ENCODE results near the gene CCDC186. TPM values are rescaled to one million over a fixed set of nuclear protein-coding genes. Genes with fewer than 3 reads are reported as not detected.

CCDC186 gene
- total and polyA plus RNA-seq, 2 of the 8 experiments (the other 6 are each of a cell fraction or from before 2014, with no cell fraction given): 3.0 to 30.3 TPM

- Histone ChIP-seq H3K27ac (ENCODE audit: low read depth, low read length) (no peak overlapping the region), H2BK12ac (ENCODE audit: low read depth, low read length) (no peak overlapping the region), H2BK20ac (ENCODE audit: low read length) (no peak overlapping the region), H4K91ac (replicated peaks; ENCODE audit: insufficient read length, low read length) (no peak overlapping the region), H3K9ac (replicated peaks in 1 of 4; ENCODE audit: extremely low read depth in 1 of 4, low read depth in 3 of 4, low read length in 3 of 4) (no peak overlapping the region), H4K8ac (ENCODE audit: extremely low read depth, insufficient read depth, low read length) (no peak overlapping the region), H3K36me3 (ENCODE audit: control insufficient read depth in 2 of 4, insufficient read depth in 4 of 4, low read length in 3 of 4) (peaks cover 0 to 12% (median 3%) of the 10 kb centered on the region in 4 experiments; a peak in 2 of 8 replicates), H2BK5ac (ENCODE audit: low read depth, low read length) (no peak overlapping the region), H4K20me1 (replicated peaks in 1 of 2; ENCODE audit: control insufficient read depth in 1 of 2, insufficient read depth in 2 of 2, low read length in 2 of 2) (no peaks in the 10 kb centered on the region), H3K4me1 (replicated peaks in 1 of 4; ENCODE audit: control insufficient read depth in 3 of 4, insufficient read depth in 4 of 4, low read length in 3 of 4) (peaks cover 0 to 5% (median 2%) of the 10 kb centered on the region in 4 experiments; a peak in 2 of 7 replicates), H3K23ac (ENCODE audit: insufficient read length) (no peak overlapping the region), H3K27me3 (replicated peaks in 1 of 4; ENCODE audit: control insufficient read depth in 3 of 4, extremely low read depth in 1 of 4, insufficient read depth in 3 of 4, low read length in 3 of 4) (no peaks in the 10 kb centered on the region), H3K79me1 (ENCODE audit: low read depth, low read length) (no peaks in the 10 kb centered on the region; the same call in 1 of the 2 replicates), H2BK120ac (replicated peaks; ENCODE audit: low read depth, low read length) (no peak overlapping the region), H3K79me2 (ENCODE audit: control insufficient read depth in 1 of 2, insufficient read depth in 2 of 2, low read length in 2 of 2) (peaks cover 16 to 65% of the 10 kb centered on the region in 2 experiments), H3K56ac (replicated peaks; ENCODE audit: insufficient read length, low read depth, low read length) (no peak overlapping the region), H2AFZ (ENCODE audit: low read length) (no peak overlapping the region), H2BK15ac (ENCODE audit: low read length) (no peak overlapping the region), H3K18ac (ENCODE audit: extremely low read depth, low read length) (no peak overlapping the region), H3K4ac (replicated peaks; ENCODE audit: insufficient read length, low read depth, low read length) (no peak overlapping the region), H3K9me3 (ENCODE audit: insufficient read depth in 2 of 2, low read depth in 1 of 2, low read length in 1 of 2) (peaks cover 5 to 11% of the 10 kb centered on the region in 2 experiments), H2AK5ac (ENCODE audit: low read depth, low read length) (no peak overlapping the region), H3K4me3 (ENCODE audit: extremely low read depth in 1 of 4, insufficient read depth in 2 of 4, low read depth in 3 of 4, low read length in 4 of 4) (peak overlapping the region in 1 of 4 experiments; percentile 91; a peak in 2 of 8 replicates), H3K14ac (ENCODE audit: insufficient read length) (no peak overlapping the region), H4K5ac (ENCODE audit: insufficient read length, low read depth, low read length) (no peak overlapping the region), H3K23me2 (ENCODE audit: low read depth, low read length) (peaks cover 12% of the 10 kb centered on the region), H3K4me2 (ENCODE audit: insufficient read depth in 1 of 2, low read depth in 2 of 2, low read length in 2 of 2) (peak overlapping the region in 1 of 2 experiments; percentile 95; a peak in 2 of 4 replicates)
- DNase-seq (ENCODE audit: low read depth in 1 of 2, low spot score in 2 of 2) (no peak), FAIRE-seq (no peak)
- ChIA-PET CTCF (ENCODE audit: partially characterized antibody) (no interaction called here), POLR2A (ENCODE audit: partially characterized antibody) (no interaction called here)
- 76% methylated on average over 1 of the region's 1 CpG; no CpG with 5 or more reads in 1 of the 2 experiments for WGBS, 2 experiments (ENCODE audit: extremely low coverage in 1 of 2, insufficient coverage in 1 of 2, insufficient read length in 1 of 2, insufficient replicate concordance in 2 of 2, low coverage in 1 of 2, low lambda C conversion rate in 2 of 2, missing lambda C conversion rate in 1 of 2)
- no peak for TF ChIP-seq GABPA (IDR thresholded peaks at IDR 0.05; ENCODE audit: borderline replicate concordance, insufficient read depth, low read length)
- no peak for TF ChIP-seq JUND (IDR thresholded peaks at IDR 0.05; ENCODE audit: low read length)
- no peak for TF ChIP-seq ZNF274 (IDR thresholded peaks at IDR 0.05; ENCODE audit: borderline replicate concordance, extremely low read depth, low read length)
- TF ChIP-seq SIX5 (IDR thresholded peaks at IDR 0.05; ENCODE audit: low read depth, low read length): no peak
- TF ChIP-seq SIRT6 (IDR thresholded peaks at IDR 0.05; ENCODE audit: low read length): no peak
- TF ChIP-seq BACH1 (IDR thresholded peaks at IDR 0.05; ENCODE audit: low read length): no peak
- TF ChIP-seq RFX5 (IDR thresholded peaks at IDR 0.05; ENCODE audit: borderline replicate concordance, low read depth, low read length): no peak
- TF ChIP-seq USF2 (IDR thresholded peaks at IDR 0.05; ENCODE audit: low read length): no peak
- no peak for TF ChIP-seq CTCF (IDR thresholded peaks at IDR 0.05; ENCODE audit: control extremely low read depth in 1 of 3, insufficient read depth in 1 of 3, low read depth in 1 of 3, low read length in 3 of 3)
- TF ChIP-seq PHF8 (conservative IDR thresholded peaks at IDR 0.05; ENCODE audit: low read depth, low read length): no peak
- no peak for TF ChIP-seq CREB1 (IDR thresholded peaks at IDR 0.05)
Observed at GRCh38 chr10:114172216-114172615, 1.8 kb downstream of the CCDC186 start.
